HG03342 (cell line): Measurements from ENCODE around the gene PRIMA1.

Experiments used
- ATAC-seq: cut with Tn5 transposase; IDR thresholded peaks from one replicate; pipeline ENCODE4 v1.9.1; 2021; ENCODE audit warnings: mild to moderate bottlenecking, moderate library complexity; ENCODE audit not compliant: unreplicated experiment

Gene PRIMA1

GRCh38 chr14:93733631-93734030 is 54.7 kb downstream of the PRIMA1 start:
- ATAC-seq, result no peak

GRCh38 chr14:93733231-93733630 is 55.1 kb downstream of the PRIMA1 start:
- no peak for ATAC-seq

- ATAC-seq, result no peak
Observed at GRCh38 chr14:93732524-93732923, 55.8 kb downstream of the PRIMA1 start.

GRCh38 chr14:93731753-93732152 is 56.5 kb downstream of the PRIMA1 start:
- ATAC-seq, result no peak

GRCh38 chr14:93729993-93730392 is 58.3 kb downstream of the PRIMA1 start:
- no peak for ATAC-seq

- no peak for ATAC-seq
Observed at GRCh38 chr14:93728651-93729016, 59.7 kb downstream of the PRIMA1 start.

- no peak for ATAC-seq
Observed at GRCh38 chr14:93727917-93728650, 60.2 kb downstream of the PRIMA1 start.

- ATAC-seq, result no peak
Observed at GRCh38 chr14:93727039-93727740, 61.1 kb downstream of the PRIMA1 start.

- no peak for ATAC-seq
Observed at GRCh38 chr14:93725993-93726392, 62.3 kb downstream of the PRIMA1 start.

GRCh38 chr14:93725002-93725582 is 63.2 kb downstream of the PRIMA1 start:
- ATAC-seq, result no peak

GRCh38 chr14:93723001-93723400 is 65.3 kb downstream of the PRIMA1 start:
- ATAC-seq, result no peak

GRCh38 chr14:93720981-93721483 is 67.3 kb downstream of the PRIMA1 start:
- ATAC-seq, result no peak

- ATAC-seq, result no peak
Observed at GRCh38 chr14:93720076-93720815, 68.0 kb downstream of the PRIMA1 start.

- no peak for ATAC-seq
Observed at GRCh38 chr14:93719256-93719655, 69.0 kb downstream of the PRIMA1 start.

GRCh38 chr14:93717668-93718320 is 70.5 kb downstream of the PRIMA1 start:
- ATAC-seq, result no peak

- ATAC-seq, result no peak
Observed at GRCh38 chr14:93716746-93717667, 71.3 kb downstream of the PRIMA1 start.

GRCh38 chr14:93716002-93716745 is 72.1 kb downstream of the PRIMA1 start:
- no peak for ATAC-seq

GRCh38 chr14:93715279-93715927 is 72.9 kb downstream of the PRIMA1 start:
- no peak for ATAC-seq
